ENCODE measurements around the gene SPSB4.
"Not testable (repeated sequence)": the region's sequence is repeated elsewhere in the genome, so short reads cannot be mapped to it uniquely, and the experiment has no call there.

The SPSB4 gene

DNA sequence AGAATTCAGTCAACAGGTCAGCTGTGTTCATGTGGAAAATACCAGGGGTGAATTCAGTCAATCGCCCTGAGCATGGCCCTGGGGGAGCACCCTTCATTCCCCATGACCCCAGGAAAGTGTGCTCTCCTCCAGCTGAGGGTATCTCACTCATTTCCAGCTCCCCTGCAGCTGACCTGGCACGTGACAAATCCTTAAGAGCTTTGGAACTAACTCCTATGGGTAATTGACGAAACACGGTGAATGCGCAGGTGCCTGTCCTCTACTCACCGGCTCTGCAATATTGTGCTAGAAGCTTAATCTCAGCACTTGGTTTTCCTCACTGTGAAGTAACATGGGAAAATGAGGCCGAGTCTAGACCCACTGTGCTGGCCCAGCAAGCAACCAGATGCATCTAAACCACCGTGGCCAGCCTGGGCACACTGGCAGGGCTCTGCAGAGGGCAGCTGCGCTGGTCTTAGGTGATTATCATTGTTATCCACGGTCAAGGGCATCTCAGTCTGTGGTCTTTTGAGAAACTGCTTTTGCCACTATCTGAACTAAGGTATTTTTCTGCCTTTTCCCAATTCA, 63.1 kb downstream of the SPSB4 start:
- DNase-seq (ENCODE audit: low read depth in 2 of 3, low spot score in 2 of 3): no peak

DNA sequence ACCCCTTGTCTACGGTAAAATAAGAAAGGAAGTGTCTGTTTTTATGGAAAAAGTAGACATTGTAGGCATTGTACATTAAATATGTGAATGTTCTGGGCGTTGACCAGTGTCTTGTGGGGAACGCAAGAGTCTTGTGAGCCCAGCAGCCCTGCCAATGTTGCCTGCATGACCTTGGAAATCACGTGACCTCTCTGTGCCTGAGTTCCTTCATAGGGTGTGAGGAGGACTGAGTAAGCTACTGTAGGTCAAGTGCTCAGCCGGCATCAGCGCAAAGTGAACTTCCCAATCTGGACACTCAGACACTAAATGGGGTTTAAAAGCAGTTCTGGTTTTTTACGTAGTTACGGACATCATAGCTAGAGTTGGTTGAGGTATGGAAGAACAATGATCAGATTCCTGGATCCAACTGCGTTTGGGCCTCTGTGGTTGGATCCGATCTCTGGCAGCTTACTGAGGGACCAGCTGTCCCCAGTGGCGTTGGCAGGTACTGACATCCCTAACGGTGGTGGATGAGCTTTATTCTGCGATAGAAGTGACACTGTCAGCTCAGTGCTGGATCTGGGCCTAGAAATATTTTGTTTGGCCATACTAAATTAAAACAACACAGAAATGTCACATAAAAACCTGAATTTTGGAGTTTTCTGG, 63.8 kb downstream of the SPSB4 start:
- DNase-seq (ENCODE audit: low read depth in 2 of 3, low spot score in 2 of 3): no peak

- no peak for DNase-seq (ENCODE audit: low read depth in 2 of 3, low spot score in 2 of 3)
Observed at GRCh38 chr3:141115789-141116541, 64.8 kb downstream of the SPSB4 start.

GRCh38 chr3:141116721-141117120, 65.6 kb downstream of the SPSB4 start:
- no peak for DNase-seq (ENCODE audit: low read depth in 2 of 3, low spot score in 2 of 3)

DNA sequence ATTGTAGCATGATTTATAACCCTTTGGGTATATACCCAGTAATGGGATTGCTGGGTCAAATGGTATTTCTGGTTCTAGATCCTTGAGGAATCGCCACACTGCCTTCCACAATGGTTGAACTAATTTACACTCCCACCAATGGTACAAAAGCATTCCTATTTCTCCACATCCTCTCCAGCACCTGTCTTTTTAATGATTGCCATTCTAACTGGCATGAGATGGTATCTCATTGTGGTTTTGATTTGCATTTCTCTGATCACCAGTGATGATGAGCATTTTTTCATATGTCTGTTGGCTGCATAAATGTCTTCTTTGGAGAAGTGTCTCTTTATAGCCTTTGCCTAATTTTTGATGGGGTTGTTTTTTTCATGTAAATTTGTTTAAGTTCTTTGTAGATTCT, 66.8 kb downstream of the SPSB4 start:
- DNase-seq (ENCODE audit: low read depth in 2 of 3, low spot score in 2 of 3): not testable (repeated sequence)

DNA sequence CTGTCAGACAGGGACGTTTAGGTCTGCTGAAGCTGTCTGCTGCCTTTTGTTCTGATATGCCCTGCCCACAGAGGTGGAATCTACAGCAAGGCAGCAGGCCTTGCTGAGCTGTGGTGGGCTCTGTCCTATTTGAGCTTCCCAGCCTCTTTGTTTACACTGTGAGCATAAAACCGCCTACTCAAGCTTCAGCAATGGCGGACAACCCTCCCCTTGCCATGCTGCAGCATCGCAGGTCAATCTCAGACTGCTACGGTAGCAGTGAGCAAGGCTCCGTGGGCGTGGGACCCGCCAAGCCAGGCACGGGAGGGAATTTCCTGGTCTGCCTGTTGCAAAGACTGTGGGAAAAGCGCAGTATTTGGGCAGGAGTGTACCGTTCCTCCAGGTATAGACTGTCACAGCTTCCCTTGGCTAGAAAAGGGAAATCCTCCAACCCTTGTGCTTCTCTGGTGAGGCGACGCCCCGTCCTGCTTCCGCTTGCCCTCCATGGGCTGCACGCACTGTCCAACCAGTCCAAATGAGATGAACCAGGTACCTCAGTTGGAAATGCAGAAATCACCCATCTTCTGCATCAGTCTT, 71.4 kb downstream of the SPSB4 start:
- DNase-seq (ENCODE audit: low read depth in 2 of 3, low spot score in 2 of 3): no peak

DNA sequence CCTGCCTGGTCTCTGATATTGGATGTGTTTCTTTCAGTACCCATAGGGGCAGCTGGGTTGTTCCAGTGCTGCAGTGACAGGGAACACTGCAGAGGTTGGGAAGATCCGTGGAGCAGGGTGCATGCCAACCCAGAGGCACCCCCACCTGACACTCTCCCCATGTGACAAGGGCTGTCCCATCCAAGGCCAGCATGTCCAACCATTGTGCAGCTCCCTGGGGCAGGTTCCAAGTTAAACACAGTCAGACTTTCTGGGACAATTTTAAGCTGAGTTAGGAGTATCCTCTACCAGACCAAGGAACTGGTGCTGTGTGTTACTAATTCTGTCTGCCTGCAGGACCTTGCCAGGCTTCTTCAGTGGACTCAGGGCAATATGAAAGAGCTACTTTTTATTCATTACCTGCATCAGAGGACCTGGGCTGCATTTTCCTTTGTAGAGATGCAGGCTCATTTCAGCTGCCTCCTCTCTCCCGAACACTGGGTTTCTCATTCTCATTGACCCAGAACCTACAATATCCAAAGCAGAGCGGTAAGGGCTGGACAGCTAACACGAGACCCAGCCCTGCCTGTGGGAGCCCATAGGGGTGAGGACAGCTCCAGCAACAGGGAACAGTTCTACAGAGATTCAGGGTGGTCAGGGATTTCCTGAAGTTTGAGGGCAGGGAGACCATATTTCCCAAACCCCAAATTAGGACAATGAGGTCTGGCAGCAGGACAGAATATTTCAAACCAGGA, 72.7 kb downstream of the SPSB4 start:
- no peak for DNase-seq (ENCODE audit: low read depth in 2 of 3, low spot score in 2 of 3)

DNA sequence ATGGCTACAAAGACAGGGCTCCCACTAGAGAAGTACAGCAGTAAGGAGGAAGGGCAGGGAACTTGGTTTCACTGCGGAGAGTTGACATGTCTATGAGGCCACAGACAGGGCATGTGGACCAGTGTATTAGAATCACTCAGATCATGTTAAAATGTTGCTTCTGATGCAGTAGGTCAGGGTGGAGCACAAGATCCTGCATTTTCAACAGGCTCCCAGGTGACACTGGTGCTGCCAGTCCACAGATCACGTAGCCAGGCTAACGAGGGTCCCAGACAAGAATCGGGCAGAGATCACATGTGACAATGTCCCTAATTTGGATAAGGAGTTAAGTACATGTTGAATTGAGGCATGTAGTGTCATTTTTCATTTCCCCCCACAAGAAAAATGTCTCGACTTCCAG, 73.6 kb downstream of the SPSB4 start:
- DNase-seq (ENCODE audit: low read depth in 2 of 3, low spot score in 2 of 3): no peak

GRCh38 chr3:141125351-141125750, 74.2 kb downstream of the SPSB4 start:
- no peak for DNase-seq (ENCODE audit: low read depth in 2 of 3, low spot score in 2 of 3)

DNA sequence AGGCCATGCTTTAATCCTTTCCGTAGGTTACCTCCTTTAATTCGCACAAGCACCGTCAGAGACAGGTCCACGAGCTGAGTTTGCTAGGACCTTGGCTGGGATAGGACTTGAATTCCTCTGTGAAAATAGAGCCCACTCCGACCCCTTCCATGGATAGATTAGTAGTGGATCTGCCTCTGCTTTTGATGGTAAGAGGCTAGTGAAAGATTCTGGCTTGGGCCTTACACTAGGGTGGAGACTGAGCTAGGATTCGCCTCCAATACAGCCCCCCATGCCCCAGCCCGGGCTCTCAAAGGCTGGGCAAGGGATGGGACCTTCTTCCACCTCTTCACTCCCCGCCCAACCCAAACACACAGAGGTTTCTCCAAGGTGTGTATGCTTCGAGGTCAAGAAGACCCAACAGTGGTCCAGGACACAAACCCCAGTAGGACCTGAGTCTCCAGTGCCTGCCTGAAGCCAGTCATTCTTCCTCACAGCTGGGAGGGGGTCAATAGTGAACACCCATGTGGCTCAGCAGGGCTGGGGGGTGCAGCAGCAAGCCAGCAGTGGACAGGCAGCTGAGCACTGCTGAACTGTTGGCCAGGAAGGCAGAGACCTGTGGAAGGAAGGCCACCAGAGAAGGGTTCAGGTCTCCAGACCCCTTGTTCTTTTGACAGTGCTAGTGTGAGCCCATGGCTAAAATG, 75.7 kb downstream of the SPSB4 start:
- DNase-seq (ENCODE audit: low read depth in 2 of 3, low spot score in 2 of 3): no peak

DNA sequence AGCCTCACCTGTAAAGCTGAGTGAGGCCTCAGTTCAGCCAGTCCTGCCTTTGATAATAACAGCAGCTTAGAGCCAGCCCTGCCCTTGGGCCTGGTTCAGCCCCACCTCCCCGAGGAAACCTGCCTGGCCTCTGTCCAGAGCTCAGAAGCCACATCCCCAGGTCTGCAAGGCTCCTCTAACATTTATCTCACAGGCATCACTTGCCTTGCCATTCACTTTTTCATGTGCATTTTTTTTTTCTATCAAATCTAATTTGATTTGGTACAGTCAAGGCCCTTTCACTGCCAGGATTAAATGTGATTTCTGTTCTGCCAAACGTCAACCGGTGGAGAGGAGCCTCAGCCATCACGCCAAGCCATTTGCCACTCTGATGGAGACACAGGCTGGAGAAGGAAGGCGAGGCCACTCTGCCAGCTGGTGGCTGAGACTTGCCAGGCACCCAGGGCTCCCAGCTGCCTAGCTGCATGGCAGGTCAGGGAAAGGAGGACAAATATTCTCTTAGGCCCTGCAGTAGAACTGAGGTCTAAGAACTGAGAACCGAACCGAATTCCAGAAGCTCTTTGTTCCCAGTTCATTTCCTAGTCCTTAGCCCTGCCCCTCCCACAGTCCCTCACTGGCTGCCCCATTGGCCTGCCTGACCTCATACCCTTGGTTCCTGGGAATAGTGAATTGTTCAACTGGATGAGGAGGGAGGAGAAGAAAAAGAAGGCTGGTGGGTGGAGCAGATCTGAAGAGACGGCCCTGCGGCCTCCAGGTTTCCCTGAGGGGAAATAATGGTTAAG, 76.4 kb downstream of the SPSB4 start:
- DNase-seq (ENCODE audit: low read depth in 2 of 3, low spot score in 2 of 3): no peak

- DNase-seq (ENCODE audit: low read depth in 2 of 3, low spot score in 2 of 3): no peak
Observed at GRCh38 chr3:141128126-141128777, 77.1 kb downstream of the SPSB4 start.

DNA sequence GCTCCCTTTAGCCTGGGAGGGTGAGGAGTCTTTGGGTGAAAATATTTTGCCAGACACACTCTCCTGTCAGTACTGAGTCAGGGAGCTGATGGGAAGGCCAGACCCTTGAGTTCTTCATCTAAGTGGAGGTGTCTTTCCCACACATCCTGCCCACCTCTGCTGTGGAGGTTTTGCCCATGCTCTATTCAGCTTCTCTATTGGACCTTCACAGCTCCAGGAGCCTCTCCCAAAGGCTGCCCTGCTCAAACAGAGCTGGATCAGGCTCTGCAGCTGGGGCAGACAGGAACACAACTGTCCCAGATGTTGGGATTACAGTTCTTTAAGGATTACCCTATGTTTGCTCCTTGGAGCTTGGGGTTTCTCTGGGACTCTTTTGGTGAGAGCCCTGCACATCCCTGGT, 77.9 kb downstream of the SPSB4 start:
- DNase-seq (ENCODE audit: low read depth in 2 of 3, low spot score in 2 of 3): no peak

GRCh38 chr3:141129541-141130011, 78.4 kb downstream of the SPSB4 start:
- DNase-seq (ENCODE audit: low read depth in 2 of 3, low spot score in 2 of 3): no peak

- no peak for DNase-seq (ENCODE audit: low read depth in 2 of 3, low spot score in 2 of 3)
Observed at GRCh38 chr3:141143517-141143916, 92.4 kb downstream of the SPSB4 start.

DNA sequence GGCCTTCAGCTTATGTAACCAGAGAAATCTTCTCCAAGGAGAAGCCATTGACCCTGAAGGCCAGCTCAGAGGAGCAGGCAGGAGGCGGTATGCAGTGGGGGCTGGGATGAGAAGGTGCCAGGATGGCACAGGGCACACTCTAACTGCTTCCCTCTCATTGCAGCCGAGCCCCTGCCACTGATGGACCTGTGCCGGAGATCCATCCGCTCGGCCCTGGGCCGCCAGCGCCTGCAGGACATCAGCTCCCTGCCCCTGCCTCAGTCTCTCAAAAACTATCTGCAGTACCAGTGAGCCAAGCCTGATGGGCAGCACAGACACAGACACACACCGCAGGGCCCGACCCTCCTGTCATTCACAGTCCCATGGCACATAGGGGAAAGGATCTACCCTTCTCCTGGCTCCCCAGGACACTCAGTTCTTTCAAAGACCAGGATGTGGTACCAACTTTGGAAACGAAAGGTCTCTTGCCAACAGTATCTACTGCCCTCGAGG, 95.9 kb downstream of the SPSB4 start:
- no peak for DNase-seq (ENCODE audit: low read depth in 2 of 3, low spot score in 2 of 3)

DNA sequence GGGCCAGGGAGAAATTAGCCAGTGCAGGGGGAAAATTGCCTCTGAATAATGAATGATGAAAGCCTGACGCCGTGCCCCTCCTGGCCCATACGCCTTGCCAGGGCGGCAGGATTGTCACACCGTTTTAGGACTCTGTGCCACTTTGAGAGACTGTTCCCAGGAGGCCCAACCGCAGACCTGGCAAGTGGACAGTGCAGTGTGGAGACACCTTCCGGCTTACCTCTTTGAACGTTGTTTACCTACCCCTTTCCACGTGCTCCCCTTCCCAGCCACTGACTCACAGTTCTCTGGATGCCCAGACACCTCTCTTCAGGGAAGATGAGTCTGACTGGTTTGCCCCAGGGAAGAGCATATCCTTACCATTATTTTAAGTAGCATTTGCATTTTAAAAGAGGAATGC, 96.5 kb downstream of the SPSB4 start:
- DNase-seq (ENCODE audit: low read depth in 2 of 3, low spot score in 2 of 3): no peak

DNA sequence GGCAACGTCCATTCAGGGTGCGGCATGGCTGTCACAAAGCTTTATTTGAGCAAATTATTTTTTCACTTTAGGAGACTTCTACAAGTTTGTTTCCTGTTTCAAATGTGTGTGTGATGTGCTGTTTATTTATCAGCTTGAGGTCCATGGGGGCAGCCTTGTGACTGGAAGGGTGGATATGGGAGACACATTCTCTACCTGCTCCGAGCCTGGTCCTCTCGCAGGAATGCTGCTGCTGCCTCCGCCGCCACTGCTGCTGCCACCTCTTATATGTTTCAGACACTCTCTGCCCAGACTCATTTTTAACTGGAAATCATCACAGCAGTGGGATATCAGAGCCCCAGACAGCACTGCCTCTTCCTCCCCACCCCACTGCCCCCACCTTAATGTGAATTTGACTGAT, 97.0 kb downstream of the SPSB4 start:
- DNase-seq (ENCODE audit: low read depth in 2 of 3, low spot score in 2 of 3): no peak

- no peak for DNase-seq (ENCODE audit: low read depth in 2 of 3, low spot score in 2 of 3)
Observed at GRCh38 chr3:141148770-141149169, 97.6 kb downstream of the SPSB4 start.
